Activated CD4-positive, CD25-positive, alpha-beta regulatory T cell treated with anti-CD3 and anti-CD28 coated beads, Interleukin-2, amount 50 U/mL, for 72 hours (primary cell): ENCODE measurements around the gene MAK.
"Not testable (repeated sequence)": the region's sequence is repeated elsewhere in the genome, so short reads cannot be mapped to it uniquely, and the experiment has no call there.

Experiments used
- DNase-seq: peaks from one replicate; pipeline ENCODE4 v3.0.0; 2021

The MAK gene

DNA sequence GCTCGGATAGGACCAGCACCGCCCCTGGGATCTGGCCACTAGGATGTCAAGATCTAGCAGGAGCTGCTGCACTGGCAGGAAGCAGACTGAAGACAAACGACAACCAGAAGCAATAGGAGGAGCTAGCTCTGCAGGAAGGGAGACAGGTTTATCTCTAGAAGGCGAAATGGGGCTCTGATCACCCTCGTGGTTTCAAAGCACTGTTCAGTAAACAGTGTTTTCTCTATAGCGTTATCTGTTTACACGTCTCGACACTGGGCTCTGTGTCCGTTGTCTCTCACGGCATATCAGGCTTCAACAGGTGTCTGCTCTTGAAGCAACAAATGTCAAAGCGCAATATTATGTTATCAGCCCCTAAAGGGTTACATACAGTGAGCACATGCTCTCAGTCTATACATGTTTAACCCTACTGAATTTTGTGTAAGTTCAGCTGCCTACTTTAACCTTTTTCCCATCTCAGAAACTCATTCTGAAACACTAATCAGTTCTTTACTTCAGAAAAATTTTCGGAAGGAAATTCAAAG, 66.9 kb downstream of the MAK start:
- no peak for DNase-seq

GRCh38 chr6:10769419-10769818, 68.9 kb downstream of the MAK start:
- DNase-seq: no peak

GRCh38 chr6:10763006-10763405, 75.3 kb downstream of the MAK start:
- DNase-seq: no peak

GRCh38 chr6:10759884-10760329, 78.4 kb downstream of the MAK start:
- no peak for DNase-seq

- DNase-seq: no peak
Observed at GRCh38 chr6:10759312-10759839, 79.0 kb downstream of the MAK start.

GRCh38 chr6:10756085-10756484, 82.3 kb downstream of the MAK start:
- no peak for DNase-seq

- DNase-seq: not testable (repeated sequence)
Observed at GRCh38 chr6:10751757-10752156, 86.6 kb downstream of the MAK start.

DNA sequence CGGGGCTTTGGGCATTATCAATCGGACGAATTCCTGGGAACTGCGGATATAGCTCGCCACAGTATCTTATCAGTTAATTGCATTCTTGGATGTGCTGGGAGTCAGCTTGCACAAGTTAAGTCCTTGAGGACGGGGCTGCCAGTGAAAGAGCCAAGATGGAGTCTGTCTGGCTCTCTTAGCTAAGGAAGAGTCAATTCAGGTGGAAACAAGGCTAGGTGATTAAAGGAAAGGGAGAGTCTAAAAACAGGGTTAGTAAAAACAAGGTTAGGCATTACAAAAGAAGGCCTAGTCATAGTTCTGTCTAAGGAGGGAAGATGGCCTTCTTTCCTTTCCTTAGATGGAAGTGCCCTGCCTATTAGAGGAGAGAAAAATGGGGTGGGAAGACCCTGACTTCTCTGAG, 87.8 kb downstream of the MAK start:
- not testable (repeated sequence) for DNase-seq

GRCh38 chr6:10749734-10750133, 88.6 kb downstream of the MAK start:
- no peak for DNase-seq

DNA sequence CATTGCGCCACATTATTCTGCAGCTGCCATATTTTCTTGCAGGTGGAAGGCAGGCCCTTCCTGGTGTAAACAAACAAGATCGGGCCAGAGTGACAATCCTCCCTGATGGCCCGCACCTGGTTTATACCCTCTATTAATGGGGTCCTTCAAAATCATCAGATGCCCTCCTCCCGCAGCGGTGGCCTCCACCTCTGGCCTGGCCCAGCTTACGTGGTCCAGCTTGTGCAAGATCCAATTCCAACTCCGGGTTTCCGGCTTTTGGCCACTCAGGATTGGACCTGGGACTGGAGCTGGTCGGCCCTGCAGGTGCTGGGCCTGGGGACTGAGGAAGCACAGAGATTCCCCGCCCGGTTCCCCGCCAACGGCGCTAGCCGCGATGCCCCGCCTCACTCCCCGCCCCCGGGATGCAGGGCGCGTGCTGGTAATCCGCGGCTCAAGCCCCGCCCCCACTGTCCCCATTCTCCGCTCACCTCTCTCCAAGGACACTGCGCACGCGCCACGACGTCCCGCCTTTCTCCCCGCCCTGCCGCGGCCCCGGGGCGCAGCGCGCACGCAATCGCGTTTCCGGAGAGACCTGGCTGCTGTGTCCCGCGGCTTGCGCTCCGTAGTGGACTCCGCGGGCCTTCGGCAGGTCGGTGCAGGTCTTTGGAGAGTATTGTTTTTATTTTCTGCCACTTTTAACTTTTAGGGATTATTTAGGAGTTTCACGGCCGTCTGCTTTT, 90.9 kb downstream of the MAK start, which contains the start of gene TMEM14B:
Gene TMEM14B, plus strand, starts transcription at position 555 of the 722 bp plus-strand sequence. CDS start 1,441 bp downstream, outside the sequence.
- DNase-seq: peak; percentile 100

- DNase-seq: no peak
Observed at GRCh38 chr6:10746915-10747250, 91.5 kb downstream of the MAK start.

DNA sequence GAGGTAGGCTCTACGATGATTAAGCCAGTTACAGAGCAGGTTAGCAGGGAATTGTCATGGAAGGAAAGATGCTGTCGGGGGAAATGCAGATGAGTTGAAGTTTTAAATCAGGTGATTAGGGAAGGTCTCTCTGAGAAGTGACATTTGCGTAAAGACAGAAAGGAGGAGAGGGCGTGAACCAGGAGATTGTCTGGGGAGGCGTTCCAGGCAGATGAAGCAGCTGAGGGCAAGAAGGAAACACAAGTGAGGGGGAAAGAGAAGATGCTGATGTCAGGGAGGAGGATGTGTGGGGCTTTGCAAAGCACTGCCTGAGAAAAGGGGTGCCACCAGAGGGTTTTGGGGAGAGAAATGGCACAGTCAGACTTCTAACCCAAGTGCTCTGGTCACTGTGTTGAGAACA, 93.2 kb downstream of the MAK start:
- DNase-seq: no peak

DNA sequence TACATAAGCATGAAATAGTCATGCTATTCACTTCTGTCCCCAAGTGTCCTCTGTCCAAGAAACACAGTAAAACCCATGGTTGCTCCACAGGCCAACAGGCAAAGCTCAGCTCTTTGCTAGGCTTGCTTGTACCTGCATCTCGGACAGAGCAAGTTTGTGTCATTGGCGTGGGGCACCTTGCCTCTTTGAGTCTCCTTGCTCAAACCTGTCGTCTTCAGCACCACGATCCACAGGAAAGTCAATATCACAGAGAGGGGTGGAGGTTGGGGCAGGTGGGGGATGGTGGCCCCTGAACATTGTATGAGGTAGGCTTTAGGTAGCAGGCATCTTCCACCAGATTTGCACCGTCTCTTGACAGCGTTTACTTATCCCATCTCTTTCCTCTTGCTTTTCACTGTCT, 94.8 kb downstream of the MAK start:
- DNase-seq: no peak

DNA sequence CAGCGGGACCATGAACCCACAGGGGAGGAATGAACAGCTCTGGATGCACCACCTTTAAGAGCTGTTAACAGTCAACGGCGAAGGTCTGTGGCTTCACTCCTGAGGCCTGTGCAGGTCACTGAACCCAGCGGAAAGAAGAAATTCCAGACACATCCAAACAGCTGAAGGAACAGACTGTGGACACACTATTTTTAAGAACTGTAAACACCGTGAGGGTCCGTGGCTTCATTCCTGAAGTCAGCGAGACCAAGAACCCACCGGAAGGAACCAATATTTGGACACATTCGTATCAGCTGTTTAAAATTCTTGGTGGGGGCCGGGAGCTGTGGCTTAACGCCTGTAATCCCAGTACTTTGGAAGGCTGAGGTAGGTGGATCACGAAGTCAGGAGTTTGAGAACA, 96.1 kb downstream of the MAK start:
- DNase-seq: no peak

GRCh38 chr6:10741643-10742042, 96.7 kb downstream of the MAK start:
- not testable (repeated sequence) for DNase-seq

DNA sequence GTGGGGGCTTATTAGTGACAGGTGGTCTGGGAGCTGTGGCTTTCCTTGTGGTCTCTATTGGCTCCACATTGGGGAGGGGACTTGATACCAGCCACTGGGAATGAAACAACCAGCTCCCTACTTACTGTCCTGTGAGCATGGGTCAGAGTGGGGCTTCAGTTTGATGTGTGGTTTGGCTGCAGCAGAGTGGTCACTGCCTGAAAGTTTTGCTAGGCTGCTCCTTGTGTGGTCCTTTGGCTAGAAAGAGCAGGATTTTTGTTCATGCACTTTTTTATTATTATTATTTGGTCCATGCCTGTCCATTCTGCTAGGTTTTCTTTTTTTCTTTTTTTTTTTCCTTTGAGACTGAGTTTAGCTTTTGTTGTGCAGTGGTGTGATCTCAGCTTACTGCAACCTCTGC, 98.3 kb downstream of the MAK start:
- no peak for DNase-seq

- no peak for DNase-seq
Observed at GRCh38 chr6:10736731-10737130, 101.6 kb downstream of the MAK start.

DNA sequence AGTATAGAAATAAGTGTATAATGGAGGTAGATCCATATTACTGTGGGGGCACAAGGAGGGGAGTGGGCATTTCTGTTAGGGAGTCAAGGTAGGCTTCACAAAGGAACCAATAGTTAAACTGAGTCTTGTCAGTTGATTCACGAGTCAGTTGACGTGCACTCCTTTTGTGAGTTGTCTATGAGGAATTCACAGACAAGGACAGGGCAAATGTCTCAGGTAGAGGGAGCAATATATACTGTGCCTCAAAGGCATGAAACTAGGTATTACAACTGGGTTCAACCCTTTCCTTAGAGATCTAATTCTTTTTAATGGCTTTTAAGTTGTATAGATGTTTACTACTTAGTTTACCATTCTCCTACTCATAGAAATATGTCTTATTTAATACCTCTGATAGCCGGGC, 104.5 kb downstream of the MAK start:
- DNase-seq: no peak

GRCh38 chr6:10733151-10733715, 105.1 kb downstream of the MAK start:
- no peak for DNase-seq

- no peak for DNase-seq
Observed at GRCh38 chr6:10730254-10730653, 108.1 kb downstream of the MAK start.

DNA sequence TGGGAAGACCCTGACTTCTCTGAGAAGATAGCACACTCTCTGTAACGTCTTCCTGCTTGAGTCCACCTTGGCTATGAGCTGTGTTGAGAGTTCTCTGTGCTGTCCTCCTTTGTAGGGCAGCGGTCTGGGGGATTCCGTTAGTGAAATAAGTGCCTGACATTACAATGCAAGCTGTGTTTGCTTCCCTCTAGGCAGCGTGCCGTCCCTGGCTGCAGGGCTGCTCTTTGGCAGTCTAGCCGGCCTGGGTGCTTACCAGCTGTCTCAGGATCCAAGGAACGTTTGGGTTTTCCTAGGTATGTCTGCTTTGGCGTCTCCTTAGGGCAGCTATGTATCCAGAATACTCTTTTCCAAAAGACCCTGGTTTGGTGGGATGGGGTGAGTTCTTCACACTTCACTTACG, 112.6 kb downstream of the MAK start:
- no peak for DNase-seq

GRCh38 chr6:10725044-10725443, 113.3 kb downstream of the MAK start:
- DNase-seq: no peak

DNA sequence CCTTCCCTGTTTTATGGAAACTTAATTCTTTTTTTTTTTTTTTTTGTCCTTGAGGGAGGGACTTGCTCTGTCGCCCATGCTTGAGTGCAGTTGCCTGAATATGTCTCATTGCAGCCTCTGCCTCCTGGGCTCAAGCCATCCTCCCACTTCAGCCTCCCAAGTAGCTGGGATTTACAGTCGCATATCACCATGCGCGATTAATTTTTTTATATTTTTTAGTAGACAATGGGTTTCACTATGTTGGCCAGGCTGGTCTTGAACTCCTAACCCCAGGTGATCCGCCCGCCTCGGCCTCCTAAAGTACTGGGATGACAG, 114.8 kb downstream of the MAK start:
- DNase-seq: no peak

DNA sequence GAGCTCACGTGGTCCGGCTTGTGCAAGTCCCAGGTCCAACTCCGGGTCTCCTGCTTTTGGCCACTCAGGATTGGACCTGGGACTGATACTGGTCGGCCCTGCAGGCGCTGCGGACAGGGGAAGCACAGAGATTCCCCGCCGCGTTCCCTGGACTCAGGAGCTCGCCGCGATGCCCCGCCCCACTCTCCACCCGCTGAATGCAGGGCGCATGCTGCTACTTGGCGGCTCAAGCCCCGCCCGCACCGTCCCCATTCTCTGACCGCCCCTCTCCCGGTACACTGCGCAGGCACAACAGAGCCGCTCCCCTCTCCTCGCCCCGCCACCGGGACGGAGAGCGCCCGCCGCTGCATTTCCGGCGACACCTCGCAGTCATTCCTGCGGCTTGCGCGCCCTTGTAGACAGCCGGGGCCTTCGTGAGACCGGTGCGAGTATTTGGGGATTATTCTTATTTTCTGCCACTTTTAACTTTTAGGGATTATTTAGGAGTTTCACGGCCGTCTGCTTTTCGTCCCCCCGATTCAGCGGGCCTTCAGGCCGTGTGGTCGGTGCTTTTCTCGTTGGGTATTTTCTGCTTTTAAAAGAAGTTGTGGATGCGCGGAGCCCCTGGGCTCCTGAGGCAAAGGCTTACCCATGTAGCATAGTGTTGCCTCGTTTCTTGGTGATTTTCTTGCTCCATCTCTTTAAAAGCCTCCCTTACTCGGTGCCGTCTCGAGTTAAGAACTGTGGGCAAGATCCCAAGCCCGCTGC, 115.3 kb downstream of the MAK start, which contains the start of gene TMEM14C:
Gene TMEM14C, plus strand, starts transcription at position 251 of the 747 bp plus-strand sequence. CDS start 1,544 bp downstream, outside the sequence.
- peak; percentile 84 for DNase-seq
